Neuronal stem cell (in vitro differentiated cells): ENCODE measurements around the gene TBX19.

Experiments
- DNase-seq: peaks from one replicate; pipeline ENCODE4 v3.0.0-alpha.2; 2013; ENCODE audit warnings: low spot score
- H2AFZ ChIP-seq: one replicate; pipeline ENCODE4 v1.6.1; 2013; ENCODE audit warnings: mild to moderate bottlenecking, low read length, inconsistent platforms
- H2AK5ac ChIP-seq: 2 replicates; pipeline ENCODE4 v1.6.1; 2013; ENCODE audit warnings: low read depth, mild to moderate bottlenecking, inconsistent platforms, low read length, moderate library complexity, mixed read lengths
- H2BK120ac ChIP-seq: 2 replicates; pipeline ENCODE4 v1.6.1; 2013; ENCODE audit warnings: low read depth, mild to moderate bottlenecking, inconsistent platforms, low read length, moderate library complexity, mixed read lengths
- H2BK12ac ChIP-seq: one replicate; pipeline ENCODE4 v1.6.1; 2013; ENCODE audit warnings: low read length, inconsistent platforms
- H2BK15ac ChIP-seq: 2 replicates; pipeline ENCODE4 v1.6.1; 2013; ENCODE audit warnings: mild to moderate bottlenecking, low read length, inconsistent platforms, mixed read lengths
- H2BK5ac ChIP-seq: one replicate; pipeline ENCODE4 v1.6.1; 2013; ENCODE audit warnings: inconsistent platforms, mild to moderate bottlenecking, low read length, moderate library complexity
- H3K14ac ChIP-seq: one replicate; pipeline ENCODE4 v1.6.1; 2013; ENCODE audit warnings: low read length, inconsistent platforms
- H3K18ac ChIP-seq: 2 replicates; pipeline ENCODE4 v1.6.1; 2013; ENCODE audit warnings: low read length, inconsistent platforms
- H3K23ac ChIP-seq: 2 replicates; pipeline ENCODE4 v1.6.1; 2013; ENCODE audit warnings: low read depth, mild to moderate bottlenecking, mixed read lengths, low read length, inconsistent platforms; ENCODE audit not compliant: poor library complexity
- H3K27ac ChIP-seq: replicated peaks from 3 replicates; pipeline ENCODE4 v1.5.1; 2013; ENCODE audit warnings: low read length, inconsistent platforms
- H3K27me3 ChIP-seq, 3 experiments: 2 replicates each; pipeline ENCODE4 v1.6.1; 2013; ENCODE audit warnings: low read length in 3 of 3, mild to moderate bottlenecking in 2 of 3, inconsistent platforms in 1 of 3, low read depth in 1 of 3, mixed read lengths in 1 of 3, moderate library complexity in 1 of 3; ENCODE audit not compliant: control insufficient read depth in 3 of 3, insufficient read depth in 3 of 3
- H3K36me3 ChIP-seq, 2 donors: replicated peaks in 1 of 2; 2 replicates each; pipeline ENCODE4 v1.6.1; 2013; ENCODE audit warnings: low read length in 2 of 2; ENCODE audit not compliant: control insufficient read depth in 2 of 2, insufficient read depth in 2 of 2
- H3K4ac ChIP-seq: 2 replicates; pipeline ENCODE4 v1.6.1; 2013; ENCODE audit warnings: inconsistent platforms, mild to moderate bottlenecking, low read length, moderate library complexity
- H3K4me1 ChIP-seq, 2 donors: 1 replicate in 1 of 2; 2 replicates in 1 of 2; pipeline ENCODE4 v1.6.1; 2013; ENCODE audit warnings: low read length in 2 of 2, low read depth in 1 of 2; ENCODE audit not compliant: control insufficient read depth in 2 of 2, insufficient read depth in 1 of 2
- H3K4me2 ChIP-seq: one replicate; pipeline ENCODE4 v1.6.1; 2013; ENCODE audit warnings: mild to moderate bottlenecking, low read length, inconsistent platforms; ENCODE audit not compliant: insufficient read depth, poor library complexity, severe bottlenecking
- H3K4me3 ChIP-seq, 2 donors: 2 replicates each; pipeline ENCODE4 v1.5.1; 2013; ENCODE audit warnings: low read length in 2 of 2, mild to moderate bottlenecking in 2 of 2, inconsistent platforms in 1 of 2, moderate library complexity in 1 of 2
- H3K79me1 ChIP-seq: one replicate; pipeline ENCODE4 v1.6.1; 2013; ENCODE audit warnings: low read depth, mild to moderate bottlenecking, inconsistent platforms, low read length, moderate library complexity
- H3K9ac ChIP-seq: one replicate; pipeline ENCODE4 v1.6.1; 2013; ENCODE audit warnings: mild to moderate bottlenecking, low read depth, low read length, inconsistent platforms; ENCODE audit not compliant: poor library complexity
- H3K9me3 ChIP-seq, 2 donors: replicated peaks in 1 of 2; 2 replicates each; pipeline versions ENCODE3 to v1.6.1; 2013; ENCODE audit warnings: low read length in 2 of 2, mild to moderate bottlenecking in 2 of 2, inconsistent platforms in 1 of 2, low read depth in 1 of 2, mixed read lengths in 1 of 2, moderate library complexity in 1 of 2; ENCODE audit not compliant: control insufficient read depth in 2 of 2, insufficient read depth in 1 of 2
- H4K8ac ChIP-seq: one replicate; pipeline ENCODE4 v1.6.1; 2013; ENCODE audit warnings: low read depth, mild to moderate bottlenecking, inconsistent platforms, low read length, moderate library complexity
- H4K91ac ChIP-seq: one replicate; pipeline ENCODE4 v1.6.1; 2013; ENCODE audit warnings: low read length, low read depth, mild to moderate bottlenecking, inconsistent platforms; ENCODE audit not compliant: poor library complexity
- WGBS, 2 donors: extraction: QIAGEN DNeasy Blood & Tissue Kit; methylation state at CpG; one replicate each; pipeline ENCODE4 v1.1.7; 2013; ENCODE audit warnings: missing lambda C conversion rate in 2 of 2, mixed read lengths in 1 of 2; ENCODE audit not compliant: insufficient read length in 2 of 2, insufficient replicate concordance in 1 of 2; ENCODE audit errors: extremely low coverage in 2 of 2; 5-methylcytosine and 5-hydroxymethylcytosine counted together

The TBX19 gene

GRCh38 chr1:168293356-168293755 is 12.7 kb downstream of the TBX19 start:
- DNase-seq: no peak
- Histone ChIP-seq H2BK5ac (no peak overlapping the region), H3K4me3 (peak overlapping the region in 1 of 2 donors; percentile 3)

GRCh38 chr1:168295411-168296114 is 14.9 kb downstream of the TBX19 start:
- Histone ChIP-seq H3K14ac (no peak overlapping the region), H3K4me3 (no peak overlapping the region), H2BK12ac (no peak overlapping the region), H3K4me1 (no peaks in the 10 kb centered on the region), H2AFZ (no peak overlapping the region), H3K18ac (no peak overlapping the region), H2AK5ac (no peak overlapping the region), H3K27me3 (no peaks in the 10 kb centered on the region), H3K23ac (no peak overlapping the region), H3K79me1 (no peaks in the 10 kb centered on the region), H3K27ac (no peak overlapping the region), H3K9ac (no peak overlapping the region), H2BK5ac (no peak overlapping the region), H3K4ac (no peak overlapping the region), H4K8ac (no peak overlapping the region), H2BK120ac (no peak overlapping the region), H3K36me3 (no peaks in the 10 kb centered on the region), H2BK15ac (no peak overlapping the region), H3K4me2 (no peak overlapping the region), H4K91ac (no peak overlapping the region), H3K9me3 (no peaks in the 10 kb centered on the region)
- WGBS, 2 donors: no CpG with 5 or more reads among the region's 8 CpGs
- no peak for DNase-seq

More at GRCh38 chr1:168293356-168293755, 12.7 kb downstream of the TBX19 start:
- no peak overlapping the region for H2BK120ac ChIP-seq
- no peaks in the 10 kb centered on the region for H3K36me3 ChIP-seq
- no peaks in the 10 kb centered on the region for H3K27me3 ChIP-seq
- no peak overlapping the region for H4K91ac ChIP-seq
- no peak overlapping the region for H2BK12ac ChIP-seq
- no peak overlapping the region for H4K8ac ChIP-seq
- H3K9ac ChIP-seq: no peak overlapping the region
- H2AFZ ChIP-seq: no peak overlapping the region
- no peak overlapping the region for H3K4ac ChIP-seq
- no peaks in the 10 kb centered on the region for H3K79me1 ChIP-seq
- no peak overlapping the region for H2BK15ac ChIP-seq
- no peak overlapping the region for H3K18ac ChIP-seq
- H2AK5ac ChIP-seq: no peak overlapping the region
- H3K9me3 ChIP-seq: no peaks in the 10 kb centered on the region
- no peak overlapping the region for H3K23ac ChIP-seq
- H3K4me2 ChIP-seq: no peak overlapping the region
- no peaks in the 10 kb centered on the region for H3K4me1 ChIP-seq
- no peak overlapping the region for H3K27ac ChIP-seq
- no peak overlapping the region for H3K14ac ChIP-seq
- WGBS, 2 donors: no CpG with 5 or more reads among the region's 1 CpG

DNA sequence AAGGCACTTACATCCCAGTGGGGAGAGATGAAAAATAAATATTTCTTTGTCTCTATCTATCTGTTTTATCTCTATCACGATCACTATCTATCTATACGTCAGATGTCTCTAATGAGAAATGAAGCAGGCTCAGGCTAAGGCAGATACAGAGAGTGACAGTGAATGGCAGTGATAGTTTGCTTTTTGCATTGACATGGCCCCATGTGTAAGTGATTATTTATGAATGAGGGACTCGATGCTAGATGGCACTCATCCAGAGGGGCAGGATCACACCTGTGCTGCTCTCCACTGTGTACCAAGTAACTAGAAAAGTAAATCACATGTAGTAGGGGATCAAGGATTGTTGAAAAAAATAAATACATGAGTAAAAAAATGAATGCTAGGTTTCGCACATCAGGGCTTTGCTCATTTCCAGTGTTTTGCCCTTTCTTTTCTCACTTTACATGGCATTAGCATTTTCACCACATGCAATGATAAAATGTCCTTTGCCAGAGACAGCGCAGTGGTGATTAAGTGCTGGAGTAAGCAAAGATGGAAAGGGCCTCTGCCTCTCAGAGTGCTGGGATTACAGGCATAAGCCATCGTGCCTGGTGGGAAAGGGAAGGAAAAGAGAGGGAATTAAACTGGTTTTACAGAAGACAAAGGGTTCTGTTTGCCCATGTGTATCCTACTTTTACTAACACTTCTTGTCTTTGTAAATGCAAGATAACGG is 16.5 kb downstream of the TBX19 start:
- Histone ChIP-seq H2AK5ac (no peak overlapping the region), H4K91ac (no peak overlapping the region), H3K14ac (no peak overlapping the region), H3K27ac (no peak overlapping the region), H3K9ac (no peak overlapping the region), H3K18ac (no peak overlapping the region), H3K23ac (no peak overlapping the region), H4K8ac (no peak overlapping the region), H3K4ac (no peak overlapping the region), H3K36me3 (no peaks in the 10 kb centered on the region), H3K4me2 (no peak overlapping the region), H2BK15ac (no peak overlapping the region), H3K4me3 (no peak overlapping the region), H3K9me3 (no peaks in the 10 kb centered on the region), H3K4me1 (peaks cover 0 to 2% of the 10 kb centered on the region in 2 donors), H2BK120ac (no peak overlapping the region), H2BK5ac (no peak overlapping the region), H2AFZ (no peak overlapping the region), H3K27me3 (no peaks in the 10 kb centered on the region), H3K79me1 (no peaks in the 10 kb centered on the region), H2BK12ac (no peak overlapping the region)
- no peak for DNase-seq
- WGBS, 2 donors: no CpG with 5 or more reads among the region's 7 CpGs

DNA sequence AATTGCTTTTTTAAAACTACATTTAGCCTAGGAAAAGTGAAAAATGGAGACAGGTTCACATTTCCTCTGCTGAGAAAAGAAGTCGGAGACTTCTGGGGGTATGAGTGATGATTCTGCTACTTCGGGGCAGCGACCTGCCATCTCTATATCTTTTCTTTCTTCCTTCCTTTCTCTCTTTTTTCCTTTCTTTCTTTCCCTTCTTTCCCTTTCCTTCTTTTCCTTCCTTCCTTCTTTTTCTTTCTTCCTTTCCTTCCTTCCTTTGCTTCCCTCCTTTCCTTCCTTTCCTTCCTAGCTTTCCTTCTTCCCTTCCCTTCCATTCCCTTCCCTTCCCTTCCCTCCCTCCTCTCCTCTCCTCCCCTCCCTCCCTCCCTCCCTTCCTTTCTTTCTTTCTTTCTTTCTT is 17.8 kb downstream of the TBX19 start:
- Histone ChIP-seq H2BK5ac (no peak overlapping the region), H3K27me3 (no peaks in the 10 kb centered on the region), H4K91ac (no peak overlapping the region), H3K14ac (no peak overlapping the region), H2AFZ (no peak overlapping the region), H3K36me3 (no peaks in the 10 kb centered on the region), H3K27ac (no peak overlapping the region), H2BK120ac (no peak overlapping the region), H3K4me1 (peaks cover 0 to 2% of the 10 kb centered on the region in 2 donors), H3K9ac (no peak overlapping the region), H3K79me1 (no peaks in the 10 kb centered on the region), H4K8ac (no peak overlapping the region), H3K23ac (no peak overlapping the region), H3K4me2 (no peak overlapping the region), H2BK12ac (no peak overlapping the region), H2BK15ac (no peak overlapping the region), H2AK5ac (no peak overlapping the region), H3K9me3 (no peaks in the 10 kb centered on the region), H3K4me3 (no peak overlapping the region), H3K18ac (no peak overlapping the region), H3K4ac (no peak overlapping the region)
- WGBS, 2 donors: no CpG with 5 or more reads among the region's 3 CpGs
- DNase-seq: no peak
